Vagina (tissue), 2 donors: ENCODE measurements around the gene FMNL2.

ENCODE experiments used
- POLR2A ChIP-seq, 2 donors: fragments of 450-650 bp; IDR thresholded peaks; one replicate each; pipeline ENCODE4 v1.6.1; 2017; ENCODE audit warnings: antibody characterized with exemption in 2 of 2, mild to moderate bottlenecking in 2 of 2, moderate library complexity in 2 of 2
- POLR2AphosphoS5 ChIP-seq, 2 donors: sonication (generic); formaldehyde crosslinking; IDR thresholded peaks; one replicate each; pipeline ENCODE4 v1.9.0; 2017; ENCODE audit warnings: antibody characterized with exemption in 2 of 2, mild to moderate bottlenecking in 2 of 2, low read depth in 1 of 2; ENCODE audit not compliant: insufficient read depth in 1 of 2
- TF ChIP-seq, protein P1 (sequence below), 3 experiments: fragments of 450-650 bp in 2 of 3; fragments of 200-600 bp in 1 of 3; sonication (generic) in 1 of 3; IDR thresholded peaks; one replicate each; pipeline ENCODE4 v1.5.1; 2017 to 2019; ENCODE audit warnings: antibody characterized with exemption in 3 of 3, mild to moderate bottlenecking in 2 of 3, moderate library complexity in 2 of 3

DNA sequence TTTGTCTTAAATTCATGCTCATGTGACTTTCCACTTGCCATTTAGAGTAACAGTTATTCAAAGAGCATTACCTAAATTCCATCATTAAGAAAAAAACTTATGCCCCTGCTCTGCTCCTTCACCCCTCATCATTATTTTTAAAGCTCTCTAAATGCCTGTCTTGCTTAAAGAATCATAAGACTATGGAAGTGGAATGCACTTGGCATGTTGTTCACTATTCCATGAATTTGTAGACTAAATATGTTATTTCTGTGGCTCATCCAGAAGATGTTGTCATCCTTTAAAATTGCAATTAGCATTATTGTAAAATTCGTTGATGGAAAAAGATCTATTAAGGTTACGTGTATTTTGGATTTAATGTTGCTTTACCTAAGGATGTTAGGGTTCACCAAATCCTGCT lies 61.8 kb downstream of the FMNL2 start:
- no peak for TF ChIP-seq POLR2A (IDR thresholded peaks at IDR 0.05)
- TF ChIP-seq, protein P1, sequence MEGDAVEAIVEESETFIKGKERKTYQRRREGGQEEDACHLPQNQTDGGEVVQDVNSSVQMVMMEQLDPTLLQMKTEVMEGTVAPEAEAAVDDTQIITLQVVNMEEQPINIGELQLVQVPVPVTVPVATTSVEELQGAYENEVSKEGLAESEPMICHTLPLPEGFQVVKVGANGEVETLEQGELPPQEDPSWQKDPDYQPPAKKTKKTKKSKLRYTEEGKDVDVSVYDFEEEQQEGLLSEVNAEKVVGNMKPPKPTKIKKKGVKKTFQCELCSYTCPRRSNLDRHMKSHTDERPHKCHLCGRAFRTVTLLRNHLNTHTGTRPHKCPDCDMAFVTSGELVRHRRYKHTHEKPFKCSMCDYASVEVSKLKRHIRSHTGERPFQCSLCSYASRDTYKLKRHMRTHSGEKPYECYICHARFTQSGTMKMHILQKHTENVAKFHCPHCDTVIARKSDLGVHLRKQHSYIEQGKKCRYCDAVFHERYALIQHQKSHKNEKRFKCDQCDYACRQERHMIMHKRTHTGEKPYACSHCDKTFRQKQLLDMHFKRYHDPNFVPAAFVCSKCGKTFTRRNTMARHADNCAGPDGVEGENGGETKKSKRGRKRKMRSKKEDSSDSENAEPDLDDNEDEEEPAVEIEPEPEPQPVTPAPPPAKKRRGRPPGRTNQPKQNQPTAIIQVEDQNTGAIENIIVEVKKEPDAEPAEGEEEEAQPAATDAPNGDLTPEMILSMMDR (IDR thresholded peaks at IDR 0.05), result no peak
- TF ChIP-seq POLR2AphosphoS5 (IDR thresholded peaks at IDR 0.05; ENCODE audit: insufficient read depth in 1 of 2, low read depth in 1 of 2), result no peak
